GM13977 (cell line): Measurements from ENCODE around the gene FANCC.
"Not testable (repeated sequence)": the region's sequence is repeated elsewhere in the genome, so short reads cannot be mapped to it uniquely, and the experiment has no call there.

Source experiments
- DNase-seq: peaks from one replicate; pipeline ENCODE4 v3.0.0; 2012; ENCODE audit warnings: low spot score
- in situ Hi-C: fragments of 300-500 bp; cut with MboI; formaldehyde crosslinking; loops from one replicate; pipeline ENCODE4 v1.12.0; 2022; ENCODE audit warnings: low sequenced_read_pairs, low pct_unique_long_range_greater_than_20kb, mixed read lengths, inconsistent platforms; ENCODE audit not compliant: unreplicated experiment
- TF ChIP-seq, protein P1 (sequence below): IDR thresholded peaks from 2 replicates; pipeline ENCODE4 v1.5.1; 2012; ENCODE audit warnings: mild to moderate bottlenecking, control low read depth; ENCODE audit not compliant: insufficient read depth; ENCODE audit errors: extremely low read depth, missing control alignments

FANCC gene

GRCh38 chr9:95305770-95306492, 11.6 kb downstream of the FANCC start:
- in situ Hi-C loops = no loop called here
- DNase-seq = no peak
- TF ChIP-seq, protein P1, sequence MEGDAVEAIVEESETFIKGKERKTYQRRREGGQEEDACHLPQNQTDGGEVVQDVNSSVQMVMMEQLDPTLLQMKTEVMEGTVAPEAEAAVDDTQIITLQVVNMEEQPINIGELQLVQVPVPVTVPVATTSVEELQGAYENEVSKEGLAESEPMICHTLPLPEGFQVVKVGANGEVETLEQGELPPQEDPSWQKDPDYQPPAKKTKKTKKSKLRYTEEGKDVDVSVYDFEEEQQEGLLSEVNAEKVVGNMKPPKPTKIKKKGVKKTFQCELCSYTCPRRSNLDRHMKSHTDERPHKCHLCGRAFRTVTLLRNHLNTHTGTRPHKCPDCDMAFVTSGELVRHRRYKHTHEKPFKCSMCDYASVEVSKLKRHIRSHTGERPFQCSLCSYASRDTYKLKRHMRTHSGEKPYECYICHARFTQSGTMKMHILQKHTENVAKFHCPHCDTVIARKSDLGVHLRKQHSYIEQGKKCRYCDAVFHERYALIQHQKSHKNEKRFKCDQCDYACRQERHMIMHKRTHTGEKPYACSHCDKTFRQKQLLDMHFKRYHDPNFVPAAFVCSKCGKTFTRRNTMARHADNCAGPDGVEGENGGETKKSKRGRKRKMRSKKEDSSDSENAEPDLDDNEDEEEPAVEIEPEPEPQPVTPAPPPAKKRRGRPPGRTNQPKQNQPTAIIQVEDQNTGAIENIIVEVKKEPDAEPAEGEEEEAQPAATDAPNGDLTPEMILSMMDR = no peak

DNA sequence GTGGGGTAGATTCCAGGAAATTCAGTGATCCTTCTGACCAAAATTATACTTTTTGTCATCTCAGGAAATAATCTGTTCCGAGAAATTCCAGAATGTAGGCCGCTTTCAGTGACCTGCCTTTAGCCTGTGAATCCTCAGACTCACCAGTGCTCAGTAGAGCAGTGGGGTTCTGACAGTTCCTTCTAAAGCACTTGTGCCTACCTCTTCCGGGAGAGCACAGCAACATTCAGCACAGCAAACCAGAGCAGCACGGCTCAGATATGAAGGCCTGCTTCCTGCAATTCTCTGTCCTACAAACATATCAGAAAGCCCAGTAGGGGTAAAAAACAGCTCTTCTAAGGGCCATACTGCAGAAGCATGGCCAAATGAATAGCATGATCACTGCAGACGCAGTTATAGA, 15.0 kb downstream of the FANCC start:
- no peak for DNase-seq
- in situ Hi-C loops = no loop called here

GRCh38 chr9:95297760-95298159, 19.7 kb downstream of the FANCC start:
- in situ Hi-C loops = no loop called here
- TF ChIP-seq, protein P1 = no peak
- no peak for DNase-seq

More for the DNA sequence above, 15.0 kb downstream of the FANCC start:
- TF ChIP-seq, protein P1 = no peak

- in situ Hi-C loops = no loop called here
- TF ChIP-seq, protein P1 = no peak
- DNase-seq = no peak
These were observed 20.2 kb downstream of the FANCC start for GRCh38 chr9:95297316-95297715.

DNA sequence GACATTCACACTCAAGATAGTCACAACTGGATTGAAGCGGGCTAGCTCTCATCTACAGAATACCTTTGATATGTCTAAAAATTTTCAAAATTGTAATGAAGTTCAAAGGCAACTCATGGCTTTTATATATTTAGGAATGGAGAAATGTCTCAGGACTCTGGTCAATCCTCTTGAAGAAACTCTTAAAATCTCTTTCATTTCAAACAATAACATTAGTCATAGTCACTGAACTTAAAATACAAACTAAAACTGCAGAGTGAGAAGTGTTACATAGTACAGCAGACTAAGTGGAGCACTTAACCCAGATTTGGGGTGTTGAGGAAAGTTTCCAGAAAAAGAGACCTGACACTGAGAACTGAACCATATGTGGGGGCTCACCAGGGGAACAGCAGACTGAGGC, 20.7 kb downstream of the FANCC start:
- in situ Hi-C loops = no loop called here
- no peak for DNase-seq
- TF ChIP-seq, protein P1 = no peak

GRCh38 chr9:95293296-95293695, 24.2 kb downstream of the FANCC start:
- in situ Hi-C loops = not testable (repeated sequence)

GRCh38 chr9:95292226-95292625, 25.3 kb downstream of the FANCC start:
- TF ChIP-seq, protein P1 = no peak
- in situ Hi-C loops = no loop called here
- DNase-seq = no peak

More at GRCh38 chr9:95293296-95293695, 24.2 kb downstream of the FANCC start:
- DNase-seq = not testable (repeated sequence)
